ENCODE measurements around the gene LY6G6C. TPM values are rescaled to one million over a fixed set of nuclear protein-coding genes. Genes with fewer than 3 reads are reported as not detected.

The LY6G6C gene
- total and polyA plus RNA-seq, 10 of the 15 experiments (the other 5 are each of a cell fraction or from before 2014, with no cell fraction given) = not detected

GRCh38 chr6:31669676-31670075, 51.9 kb downstream of the LY6G6C start, which contains the start of gene LY6G5B (continued):
- TF ChIP-seq ZNF687 (IDR thresholded peaks at IDR 0.05) = no peak
- TF ChIP-seq SRF (IDR thresholded peaks at IDR 0.05; ENCODE audit: low read depth in 2 of 2, low read length in 2 of 2) = no peak
- TF ChIP-seq BCL3 (IDR thresholded peaks at IDR 0.05; ENCODE audit: borderline replicate concordance, insufficient read depth, low read depth, low read length, poor library complexity, severe bottlenecking) = no peak
- TF ChIP-seq KLF5 (IDR thresholded peaks at IDR 0.05; ENCODE audit: partially characterized antibody) = no peak
- TF ChIP-seq CEBPZ (IDR thresholded peaks at IDR 0.05; ENCODE audit: low read depth, low read length) = no peak
- no peak for TF ChIP-seq NBN (IDR thresholded peaks at IDR 0.05)
- no peak for TF ChIP-seq RCOR1 (conservative IDR thresholded peaks at IDR 0.05; ENCODE audit: low read depth, low read length)
- no peak for TF ChIP-seq PRDM15 (CRISPR knock-in tag; IDR thresholded peaks at IDR 0.05)
- no peak for TF ChIP-seq MTA3 (IDR thresholded peaks at IDR 0.05; ENCODE audit: borderline replicate concordance, low read length)

Data from GM12878 (cell line).